Inflammatory macrophage (primary cell): Measurements from ENCODE around the gene UBR4.

Source experiments
- DNase-seq, 2 donors: peaks; one replicate each; pipeline ENCODE4 v3.0.0-alpha.2; 2020 to 2022

Gene UBR4

DNA sequence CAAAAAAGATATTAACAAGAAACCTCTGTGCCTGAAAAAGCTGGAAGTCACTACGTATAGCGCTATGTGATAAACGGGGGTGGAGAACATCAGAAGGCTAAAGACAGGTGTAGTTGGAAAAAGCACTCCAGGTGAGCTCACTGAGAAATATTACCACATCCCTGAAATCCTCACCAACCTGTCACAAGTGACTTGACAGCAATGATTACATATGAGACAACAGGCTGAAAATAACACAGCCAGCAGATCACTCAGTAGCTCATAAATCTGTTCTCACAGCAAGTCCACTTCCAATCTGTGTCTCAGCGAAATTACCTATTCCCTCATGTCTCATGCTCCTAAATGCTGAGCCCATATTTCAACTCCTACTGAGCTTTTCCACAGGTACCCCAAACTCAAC, 120.5 kb downstream of the UBR4 start:
- no peak for DNase-seq

- no peak for DNase-seq
These were observed 121.2 kb downstream of the UBR4 start for GRCh38 chr1:19088717-19089442.

GRCh38 chr1:19087737-19088594, 122.1 kb downstream of the UBR4 start:
- DNase-seq: no peak

DNA sequence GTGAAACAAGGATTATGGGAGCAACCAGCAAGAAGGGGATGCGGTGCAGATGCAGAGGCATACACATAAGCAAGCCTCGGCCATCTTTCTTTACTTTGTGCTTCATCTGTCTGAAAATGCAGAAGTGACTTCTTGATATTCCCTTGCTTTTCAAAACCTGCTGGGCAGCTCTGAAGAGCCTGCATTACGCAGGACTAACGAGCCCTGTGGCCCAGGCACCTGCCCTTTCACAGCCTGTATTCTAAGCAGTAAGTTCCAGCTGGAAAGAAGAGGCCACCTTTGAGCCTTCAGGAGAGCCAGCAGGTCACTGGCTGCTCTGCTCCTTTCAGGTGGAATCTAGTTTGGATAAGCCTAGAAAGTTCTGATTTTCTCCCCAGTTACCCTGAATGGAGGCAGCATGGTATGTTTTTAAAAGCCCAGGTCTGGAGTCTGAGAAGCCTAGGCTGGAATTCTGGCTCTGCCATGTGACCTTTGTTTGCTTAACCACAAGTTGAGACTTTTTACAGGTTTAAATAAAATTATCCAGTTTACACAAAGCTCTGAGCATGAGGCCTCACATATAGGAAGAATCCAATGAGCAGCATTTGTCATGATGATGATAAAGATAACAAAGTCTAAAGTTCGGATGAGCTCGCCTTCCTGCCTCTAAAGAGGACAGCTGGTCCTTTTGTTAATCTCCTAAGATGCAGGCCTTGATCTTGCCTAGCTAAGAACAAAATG, 122.9 kb downstream of the UBR4 start:
- DNase-seq: no peak

- DNase-seq: no peak
These were observed 123.7 kb downstream of the UBR4 start for GRCh38 chr1:19086176-19086875.

GRCh38 chr1:19084206-19084738, 125.8 kb downstream of the UBR4 start:
- no peak for DNase-seq

GRCh38 chr1:19083081-19083480, 127.0 kb downstream of the UBR4 start:
- DNase-seq: no peak

DNA sequence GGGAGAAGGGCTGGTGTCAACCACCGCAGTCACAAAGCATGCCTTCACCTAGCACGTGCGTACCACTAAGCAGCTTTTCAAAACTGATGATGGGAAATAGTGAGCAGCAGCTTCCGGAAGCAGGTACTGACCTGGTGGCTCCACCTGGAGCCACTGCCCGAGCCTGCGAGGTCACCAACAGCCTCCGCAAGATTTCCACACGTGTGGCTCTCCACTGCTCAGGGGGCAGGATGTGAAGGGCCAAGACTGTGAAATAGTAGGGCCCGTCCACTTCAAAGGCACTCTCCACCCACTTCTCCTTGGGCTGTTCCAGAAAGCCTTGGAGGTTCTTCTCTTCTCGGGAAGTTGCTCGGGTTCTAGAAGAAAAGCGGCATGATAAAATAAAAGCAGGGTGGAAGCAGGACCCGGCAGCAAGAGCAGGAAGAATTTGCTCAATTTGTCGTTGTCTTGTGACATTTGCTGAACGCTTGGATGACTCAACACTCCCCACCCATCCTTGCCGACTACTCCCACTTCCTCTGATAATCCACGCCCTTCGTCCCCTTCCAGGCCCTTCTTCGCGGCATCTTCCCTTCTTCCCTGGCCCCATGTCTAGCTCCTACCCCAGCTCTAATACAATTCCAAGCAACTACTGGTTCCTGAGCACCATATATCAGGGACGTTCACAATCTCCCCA, 128.7 kb downstream of the UBR4 start:
- DNase-seq: peak; percentile 85 to 87

DNA sequence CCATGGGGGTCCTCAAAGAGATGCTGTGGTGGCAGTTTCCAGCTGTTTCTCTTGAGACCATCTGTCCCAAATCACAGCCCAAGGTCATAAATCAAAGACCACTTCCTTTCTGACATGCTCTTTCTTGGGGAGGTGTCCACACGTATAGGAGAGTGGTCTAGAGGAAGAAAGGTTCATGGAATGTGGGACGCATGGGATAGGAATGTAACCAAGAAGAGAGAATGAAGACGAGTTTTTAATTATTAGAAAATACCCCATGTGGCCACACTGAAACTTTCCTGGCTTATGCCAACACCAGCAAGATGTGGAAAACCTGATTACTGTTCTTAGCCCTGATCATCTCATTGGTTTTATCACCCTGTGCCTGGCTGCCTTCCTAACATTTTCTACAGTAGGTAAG, 129.3 kb downstream of the UBR4 start:
- peak in 1 of 2 donors; percentile 3 for DNase-seq

- DNase-seq: no peak
These were observed 130.3 kb downstream of the UBR4 start for GRCh38 chr1:19079541-19080472.

DNA sequence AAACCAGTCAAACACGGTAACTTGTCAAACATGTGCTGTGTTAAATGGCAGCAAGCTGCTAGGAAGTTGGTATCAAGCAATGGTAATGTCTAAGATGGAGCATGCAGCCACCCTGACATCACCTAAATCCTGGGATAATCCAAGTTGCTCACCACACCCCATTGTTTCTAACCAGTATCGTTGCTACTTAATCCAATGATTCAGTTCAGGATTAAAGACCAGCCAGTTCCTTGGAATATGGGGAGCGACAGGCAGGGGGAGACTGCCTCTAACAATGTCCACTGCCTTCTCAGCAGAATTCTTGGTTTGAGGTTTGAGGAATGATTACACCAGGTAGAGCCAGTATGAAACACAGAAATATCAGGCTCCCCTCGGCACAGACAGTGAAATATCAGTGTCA, 131.5 kb downstream of the UBR4 start:
- no peak for DNase-seq

GRCh38 chr1:19076841-19077616, 133.0 kb downstream of the UBR4 start:
- no peak for DNase-seq

- no peak for DNase-seq
These were observed 135.0 kb downstream of the UBR4 start for GRCh38 chr1:19074902-19075721.

DNA sequence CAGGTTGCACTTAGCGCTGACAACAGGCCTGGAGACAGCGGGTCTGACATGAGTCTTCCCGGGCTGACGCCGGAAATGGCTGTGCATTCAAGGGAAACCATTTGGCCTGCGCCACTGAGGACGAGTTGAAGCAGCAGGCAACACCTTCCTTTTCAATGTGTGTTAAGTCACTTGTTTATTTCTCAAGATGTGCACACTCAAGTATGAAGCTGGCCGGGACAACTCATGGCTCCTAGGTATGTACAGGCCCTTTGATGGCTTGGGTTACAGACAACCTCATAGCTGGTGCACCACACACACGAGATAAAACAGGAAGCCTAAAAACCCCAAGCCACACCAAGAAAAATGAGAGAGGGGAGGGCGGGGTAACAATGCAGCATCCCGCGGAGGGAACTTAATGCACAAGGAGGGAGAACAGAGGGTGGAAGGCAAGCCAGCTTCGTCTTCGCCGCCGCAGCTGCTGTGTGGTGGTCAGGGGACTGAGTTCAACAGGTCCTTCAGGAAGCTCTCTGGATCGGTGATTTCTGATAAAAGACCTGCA, 135.6 kb downstream of the UBR4 start:
- DNase-seq: no peak

- no peak for DNase-seq
These were observed 136.5 kb downstream of the UBR4 start for GRCh38 chr1:19073311-19074186.

- no peak for DNase-seq
These were observed 137.6 kb downstream of the UBR4 start for GRCh38 chr1:19072285-19072981.
